Progenitor cell of endocrine pancreas (in vitro differentiated cells): ENCODE results near the gene HLA-C. TPM values are rescaled to one million over a fixed set of nuclear protein-coding genes. Genes with fewer than 3 reads are reported as not detected.
A peak's percentile ranks its signal among the peaks of the same experiment; 100 is the strongest.
"Not testable (repeated sequence)": the region's sequence is repeated elsewhere in the genome, so short reads cannot be mapped to it uniquely, and the experiment has no call there.

ENCODE experiments used
- DNase-seq: peaks from one replicate; pipeline ENCODE4 v3.0.0; 2021; ENCODE audit warnings: low spot score; ENCODE audit not compliant: unreplicated experiment
- H3K27ac Mint-ChIP-seq: 2 replicates; pipeline ENCODE4 v1.8.0; 2021; ENCODE audit warnings: mild to moderate bottlenecking, moderate library complexity, mixed read lengths
- H3K27me3 Mint-ChIP-seq: 2 replicates; pipeline ENCODE4 v1.8.0; 2021; ENCODE audit warnings: mixed read lengths
- H3K36me3 Mint-ChIP-seq: 2 replicates; pipeline ENCODE4 v1.8.0; 2022; ENCODE audit warnings: mixed read lengths; ENCODE audit not compliant: insufficient read depth
- H3K4me1 Mint-ChIP-seq: 2 replicates; pipeline ENCODE4 v1.8.0; 2021; ENCODE audit warnings: low read depth, mixed read lengths
- H3K4me3 Mint-ChIP-seq: 2 replicates; pipeline ENCODE4 v1.8.0; 2021; ENCODE audit warnings: low read depth, mild to moderate bottlenecking, moderate library complexity, mixed read lengths
- H3K9me3 Mint-ChIP-seq: 2 replicates; pipeline ENCODE4 v1.8.0; 2021; ENCODE audit warnings: low read depth, mixed read lengths
- CTCF ChIP-seq: fragments of 200-600 bp; sonication (generic); IDR thresholded peaks from one replicate; pipeline ENCODE4 v1.5.0; 2021; ENCODE audit warnings: antibody characterized with exemption, mild to moderate bottlenecking; ENCODE audit not compliant: unreplicated experiment
- total RNA-seq: library from RNA; stranded (reverse); gene quantifications from 2 replicates; pipeline ENCODE4 v1.2.1, GENCODE V29; 2021

Gene HLA-C
- total RNA-seq, 1 donor from 2014 or later: 137 TPM

- no peak for TF ChIP-seq CTCF
- Mint-ChIP-seq H3K4me3 (no peak overlapping the region), H3K27me3 (peaks cover 15% of the 10 kb centered on the region), H3K27ac (no peak overlapping the region), H3K9me3 (no peaks in the 10 kb centered on the region), H3K4me1 (no peaks in the 10 kb centered on the region), H3K36me3 (no peaks in the 10 kb centered on the region)
- DNase-seq: no peak
These were observed 15.7 kb upstream of the HLA-C start for GRCh38 chr6:31287619-31288018.

DNA sequence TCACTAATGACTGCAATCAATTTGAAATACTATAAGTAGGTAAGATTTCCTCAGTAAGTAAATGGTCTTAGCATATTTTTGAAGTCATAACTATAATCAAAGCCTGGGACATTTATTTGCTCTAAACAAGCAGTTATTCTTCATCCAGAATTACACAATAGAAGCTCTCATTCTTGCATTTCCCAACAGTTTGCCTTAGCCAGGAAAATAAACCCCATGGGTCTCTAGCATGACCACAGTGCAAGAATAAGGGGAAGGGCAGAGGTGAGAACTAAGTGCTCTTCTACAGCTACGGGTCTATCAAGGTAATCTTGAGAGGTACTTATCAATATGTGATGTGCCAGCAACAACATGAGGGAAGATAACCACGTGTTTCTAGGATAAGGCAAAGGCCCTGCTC, 14.1 kb upstream of the HLA-C start:
- DNase-seq: no peak
- no peaks in the 10 kb centered on the region for H3K4me1 Mint-ChIP-seq
- no peaks in the 10 kb centered on the region for H3K9me3 Mint-ChIP-seq
- H3K4me3 Mint-ChIP-seq: no peak overlapping the region
- H3K27me3 Mint-ChIP-seq: peaks cover 9% of the 10 kb centered on the region
- H3K27ac Mint-ChIP-seq: no peak overlapping the region
- no peak for TF ChIP-seq CTCF
- H3K36me3 Mint-ChIP-seq: no peaks in the 10 kb centered on the region

GRCh38 chr6:31285486-31285885, 13.6 kb upstream of the HLA-C start:
- H3K4me1 Mint-ChIP-seq: no peaks in the 10 kb centered on the region
- H3K4me3 Mint-ChIP-seq: no peak overlapping the region
- no peak for TF ChIP-seq CTCF
- H3K27me3 Mint-ChIP-seq: peaks cover 9% of the 10 kb centered on the region
- no peak overlapping the region for H3K27ac Mint-ChIP-seq
- no peaks in the 10 kb centered on the region for H3K9me3 Mint-ChIP-seq
- DNase-seq: no peak
- no peaks in the 10 kb centered on the region for H3K36me3 Mint-ChIP-seq

DNA sequence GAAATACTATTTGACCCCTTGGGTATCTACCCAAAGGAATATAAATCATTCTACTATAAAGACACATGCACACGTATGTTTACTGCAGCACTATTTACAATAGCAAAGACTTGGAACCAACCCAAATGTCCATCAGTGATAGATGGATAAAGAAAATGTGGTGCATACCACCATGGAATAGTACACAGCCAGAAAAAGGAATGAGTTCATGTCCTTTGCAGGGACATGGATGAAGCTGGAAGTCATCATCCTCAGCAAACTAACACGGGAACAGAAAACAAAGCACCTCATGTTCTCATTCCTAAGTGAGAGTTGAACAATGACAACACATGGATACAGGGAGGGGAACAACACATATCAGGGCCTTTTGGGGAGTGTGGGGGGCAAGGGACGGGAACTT, 7.8 kb upstream of the HLA-C start:
- H3K4me3 Mint-ChIP-seq, DNase-seq, H3K4me1 Mint-ChIP-seq, H3K27ac Mint-ChIP-seq, H3K9me3 Mint-ChIP-seq, H3K36me3 Mint-ChIP-seq: not testable (repeated sequence)
- peaks cover 34% of the 10 kb centered on the region for H3K27me3 Mint-ChIP-seq

DNA sequence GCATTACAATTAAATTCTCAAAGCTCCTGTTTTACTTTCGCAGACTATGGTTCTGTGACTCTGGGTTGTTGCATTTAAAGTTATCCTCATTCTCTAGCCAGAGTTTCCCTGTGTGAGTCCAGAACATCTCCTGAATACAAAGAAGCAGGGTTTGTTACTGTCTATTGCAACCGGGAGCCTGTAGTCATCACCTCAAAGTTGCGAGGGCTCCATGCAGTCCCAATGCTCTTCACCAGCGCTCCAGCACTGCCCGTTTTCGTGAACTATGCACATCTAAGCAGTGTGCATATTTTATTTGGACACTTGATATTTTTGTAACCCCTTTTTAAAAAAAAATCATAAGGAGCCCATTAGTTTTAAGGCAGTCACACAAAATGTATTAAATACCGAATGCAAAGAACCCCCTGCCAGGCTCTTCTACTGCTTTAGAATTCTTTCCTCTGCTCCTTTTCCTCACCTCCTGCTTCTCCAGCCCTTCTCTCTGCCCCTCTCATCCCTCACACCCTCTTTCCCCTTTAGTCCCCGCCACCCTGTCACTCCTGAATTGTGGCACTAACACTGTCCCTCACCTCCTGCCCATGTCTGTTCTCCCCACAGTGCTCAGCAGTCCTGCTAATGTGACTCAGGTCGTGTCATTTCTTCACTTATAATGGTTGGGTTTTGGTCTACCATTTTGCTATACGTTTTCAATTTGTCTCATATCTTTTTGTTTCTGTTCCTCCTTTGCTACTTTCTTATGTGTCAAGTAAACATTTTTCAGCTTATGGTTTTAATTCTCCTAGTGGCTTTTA, 1.1 kb upstream of the HLA-C start:
- Mint-ChIP-seq H3K4me1 (peaks cover 4% of the 10 kb centered on the region), H3K27ac (peak overlapping the region; percentile 26), H3K9me3 (no peaks in the 10 kb centered on the region), H3K27me3 (peaks cover 57% of the 10 kb centered on the region), H3K36me3 (peaks cover 13% of the 10 kb centered on the region), H3K4me3 (peak overlapping the region; percentile 79)
- no peak for DNase-seq
- TF ChIP-seq CTCF: no peak

- Mint-ChIP-seq H3K9me3 (no peaks in the 10 kb centered on the region), H3K4me3 (peak overlapping the region; percentile 79), H3K36me3 (peaks cover 13% of the 10 kb centered on the region), H3K27me3 (peaks cover 53% of the 10 kb centered on the region), H3K4me1 (peaks cover 4% of the 10 kb centered on the region), H3K27ac (peak overlapping the region; percentile 84)
- no peak for DNase-seq
- TF ChIP-seq CTCF: no peak
These were observed 544 bp upstream of the HLA-C start for GRCh38 chr6:31272436-31272835.
